ENCODE measurements around the gene KIF21B.

KIF21B gene

GRCh38 chr1:200977071-200977754 lies 46.3 kb downstream of the KIF21B start:
- no peak for TF ChIP-seq CTCF (IDR thresholded peaks at IDR 0.05; ENCODE audit: low read depth, low read length)
- no peak for DNase-seq
- no peaks in the 10 kb centered on the region for H3K9me3 ChIP-seq (ENCODE audit: severe bottlenecking)
- H3K4me3 ChIP-seq (ENCODE audit: low read depth, low read length) = no peak overlapping the region
- no peak overlapping the region for H3K27ac ChIP-seq
- H3K36me3 ChIP-seq = peaks cover 100% of the 10 kb centered on the region
- H3K27me3 ChIP-seq (ENCODE audit: insufficient read depth, low read depth, severe bottlenecking) = no peaks in the 10 kb centered on the region

GRCh38 chr1:200976634-200977033 lies 46.9 kb downstream of the KIF21B start:
- DNase-seq = no peak
- no peaks in the 10 kb centered on the region for H3K27me3 ChIP-seq (ENCODE audit: insufficient read depth, low read depth, severe bottlenecking)
- no peak overlapping the region for H3K27ac ChIP-seq
- H3K9me3 ChIP-seq (ENCODE audit: severe bottlenecking) = no peaks in the 10 kb centered on the region
- no peak overlapping the region for H3K4me3 ChIP-seq (ENCODE audit: low read depth, low read length)
- TF ChIP-seq CTCF (IDR thresholded peaks at IDR 0.05; ENCODE audit: low read depth, low read length) = no peak
- H3K36me3 ChIP-seq = peaks cover 99% of the 10 kb centered on the region

- H3K9me3 ChIP-seq (ENCODE audit: severe bottlenecking) = no peaks in the 10 kb centered on the region
- peaks cover 99% of the 10 kb centered on the region for H3K36me3 ChIP-seq
- H3K27me3 ChIP-seq (ENCODE audit: insufficient read depth, low read depth, severe bottlenecking) = no peaks in the 10 kb centered on the region
- H3K4me3 ChIP-seq (ENCODE audit: low read depth, low read length) = no peak overlapping the region
- H3K27ac ChIP-seq = no peak overlapping the region
- no peak for DNase-seq
- TF ChIP-seq CTCF (IDR thresholded peaks at IDR 0.05; ENCODE audit: low read depth, low read length) = no peak
These were observed 48.1 kb downstream of the KIF21B start for GRCh38 chr1:200975458-200975857.

GRCh38 chr1:200974711-200975110 lies 48.8 kb downstream of the KIF21B start:
- peaks cover 99% of the 10 kb centered on the region for H3K36me3 ChIP-seq

GRCh38 chr1:200973937-200974657 lies 49.4 kb downstream of the KIF21B start:
- no peak for TF ChIP-seq CTCF (IDR thresholded peaks at IDR 0.05; ENCODE audit: low read depth, low read length)
- DNase-seq = no peak
- H3K9me3 ChIP-seq (ENCODE audit: severe bottlenecking) = no peaks in the 10 kb centered on the region
- H3K27ac ChIP-seq = 0 out of 2 replicates have a peak overlapping the region, but pooled peaks have one; percentile 5
- H3K4me3 ChIP-seq (ENCODE audit: low read depth, low read length) = no peak overlapping the region
- H3K27me3 ChIP-seq (ENCODE audit: insufficient read depth, low read depth, severe bottlenecking) = no peaks in the 10 kb centered on the region
- H3K36me3 ChIP-seq = peaks cover 98% of the 10 kb centered on the region

More at GRCh38 chr1:200974711-200975110, 48.8 kb downstream of the KIF21B start:
- no peak overlapping the region for H3K27ac ChIP-seq
- no peak overlapping the region for H3K4me3 ChIP-seq (ENCODE audit: low read depth, low read length)
- no peak for TF ChIP-seq CTCF (IDR thresholded peaks at IDR 0.05; ENCODE audit: low read depth, low read length)
- H3K27me3 ChIP-seq (ENCODE audit: insufficient read depth, low read depth, severe bottlenecking) = no peaks in the 10 kb centered on the region
- no peaks in the 10 kb centered on the region for H3K9me3 ChIP-seq (ENCODE audit: severe bottlenecking)
- no peak for DNase-seq
